Thyroid gland (tissue), 4 donors: ENCODE measurements around the gene ADGRD1. TPM values are rescaled to one million over a fixed set of nuclear protein-coding genes. Genes with fewer than 3 reads are reported as not detected.

Experiments used
- DNase-seq, 2 donors: peaks; one replicate each; pipeline ENCODE4 v3.0.0-alpha.2; 2019
- H3K27ac ChIP-seq, 3 donors: fragments of 200-600 bp; sonication (generic); 1 replicate in 2 of 3; 2 replicates in 1 of 3; pipeline ENCODE4 v1.5.1; 2016 to 2019; ENCODE audit warnings: mild to moderate bottlenecking in 1 of 3, moderate library complexity in 1 of 3
- H3K27me3 ChIP-seq: fragments of 200-600 bp; sonication (generic); one replicate; pipeline ENCODE4 v1.5.1; 2019
- H3K36me3 ChIP-seq, 2 donors: fragments of 200-600 bp; sonication (generic); one replicate each; pipeline ENCODE4 v1.5.1; 2016 to 2019
- H3K4me1 ChIP-seq, 2 donors: fragments of 200-600 bp; sonication (generic); one replicate each; pipeline ENCODE4 v1.5.1; 2017 to 2019
- H3K4me3 ChIP-seq, 3 donors: fragments of 200-600 bp; sonication (generic); replicated peaks in 1 of 3; 1 replicate in 2 of 3; 2 replicates in 1 of 3; pipeline ENCODE4 v1.5.1; 2016; ENCODE audit warnings: mild to moderate bottlenecking in 1 of 3
- H3K9me3 ChIP-seq: fragments of 200-600 bp; sonication (generic); one replicate; pipeline ENCODE4 v1.5.1; 2017
- CTCF ChIP-seq, 6 experiments: fragments of 200-600 bp in 3 of 6; fragments of 450-650 bp in 3 of 6; sonication (generic) in 3 of 6; IDR thresholded peaks; one replicate each; pipeline ENCODE4 v1.5.1; 2016 to 2019; ENCODE audit warnings: antibody characterized with exemption in 6 of 6, mild to moderate bottlenecking in 2 of 6, inconsistent platforms in 1 of 6, moderate library complexity in 1 of 6
- POLR2A ChIP-seq, 2 donors: fragments of 450-650 bp; IDR thresholded peaks; one replicate each; pipeline ENCODE4 v1.6.1; 2017; ENCODE audit warnings: antibody characterized with exemption in 2 of 2, mild to moderate bottlenecking in 2 of 2, moderate library complexity in 1 of 2
- WGBS, 2 donors: methylation state at CpG; one replicate each; pipeline ENCODE4 v1.1.5; 2017; 5-methylcytosine and 5-hydroxymethylcytosine counted together
- intact Hi-C: fragments of 100-400 bp; cut with DNase I; formaldehyde crosslinking; loops from one replicate; pipeline ENCODE4 v1.15.1; 2023
- total RNA-seq, 4 donors: library from RNA; depleted of rRNA; stranded (reverse); fragments of >200 nt; gene quantifications; one replicate each; pipeline ENCODE4 v1.2.3, GENCODE V29; 2016

The ADGRD1 gene
- total RNA-seq, 4 donors from 2014 or later = 14.1 to 44.3 (median 24.7) TPM

DNA sequence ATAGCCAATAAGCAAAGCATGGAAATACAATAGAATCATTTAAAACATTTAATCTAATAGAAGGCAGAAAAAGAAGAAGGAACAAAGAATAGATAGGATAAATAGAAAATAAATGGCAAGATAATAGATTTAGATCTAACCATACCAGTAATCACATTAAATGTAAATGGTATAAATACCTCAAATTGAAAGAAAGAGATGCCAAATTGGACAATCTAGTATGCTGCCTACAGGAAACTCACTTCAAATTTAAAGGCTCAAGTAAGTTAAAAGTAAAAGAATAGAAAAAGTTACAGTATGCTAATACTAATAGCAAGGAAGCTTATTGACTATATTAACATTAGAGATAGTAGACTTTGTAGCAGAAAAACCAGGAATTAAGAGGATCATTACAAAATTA lies 41.8 kb upstream of the ADGRD1 start:
- no peak for DNase-seq
- no peaks in the 10 kb centered on the region for H3K27me3 ChIP-seq
- TF ChIP-seq POLR2A (IDR thresholded peaks at IDR 0.05) (no peak), CTCF (IDR thresholded peaks at IDR 0.05) (no peak)
- no peak overlapping the region for H3K27ac ChIP-seq
- peaks cover 7% of the 10 kb centered on the region for H3K9me3 ChIP-seq
- H3K36me3 ChIP-seq = no peaks in the 10 kb centered on the region
- intact Hi-C loops = no loop called here
- peaks cover 0 to 6% of the 10 kb centered on the region in 2 donors for H3K4me1 ChIP-seq
- no peak overlapping the region for H3K4me3 ChIP-seq

GRCh38 chr12:130916241-130916911 lies 37.3 kb upstream of the ADGRD1 start:
- peak; percentile 95 to 99 (median 98) for TF ChIP-seq CTCF (IDR thresholded peaks at IDR 0.05)
- TF ChIP-seq POLR2A (IDR thresholded peaks at IDR 0.05) = no peak
- Histone ChIP-seq H3K36me3 (no peaks in the 10 kb centered on the region), H3K4me1 (peaks cover 0 to 8% of the 10 kb centered on the region in 2 donors), H3K27me3 (no peaks in the 10 kb centered on the region), H3K27ac (peak overlapping the region in 1 of 3 donors; percentile 11), H3K4me3 (peak overlapping the region in 1 of 3 donors; percentile 21), H3K9me3 (peaks cover 2% of the 10 kb centered on the region)
- 8 to 13% methylated on average over 30 to 36 of the region's 37 CpGs for WGBS, 2 donors
- intact Hi-C loops = loop anchor here (5.0 kb wide), 1 partner anchor 216 kb away; no protein-coding TSS in a partner anchor
- peak; percentile 63 to 68 for DNase-seq

DNA sequence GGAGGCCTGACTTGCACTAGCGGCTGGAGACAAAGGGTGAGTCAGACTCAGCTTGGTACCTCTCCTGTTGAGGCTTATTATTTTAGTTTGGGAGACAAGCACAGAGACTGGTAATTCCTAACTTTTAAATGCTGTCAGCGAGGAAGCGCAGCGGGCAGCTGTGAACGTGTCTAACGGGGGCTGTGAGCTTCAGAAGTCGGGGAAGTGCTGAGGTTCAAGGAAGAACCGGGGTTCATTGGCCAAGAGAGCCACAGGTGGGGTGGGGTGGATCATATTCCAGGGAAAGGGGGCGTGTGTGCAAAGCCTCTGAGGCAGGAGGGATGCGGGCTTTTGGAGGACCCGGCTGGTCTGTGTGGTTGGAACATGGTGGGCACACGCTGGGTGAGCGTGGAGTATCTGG lies 36.1 kb upstream of the ADGRD1 start:
- Histone ChIP-seq H3K27me3 (no peaks in the 10 kb centered on the region), H3K36me3 (no peaks in the 10 kb centered on the region), H3K9me3 (no peaks in the 10 kb centered on the region), H3K4me1 (peaks cover 0 to 8% of the 10 kb centered on the region in 2 donors), H3K27ac (no peak overlapping the region), H3K4me3 (no peak overlapping the region)
- 91 to 93% methylated on average over 13 of the region's 13 CpGs for WGBS, 2 donors
- DNase-seq = no peak
- intact Hi-C loops = loop anchor here (5.0 kb wide), 1 partner anchor 215 kb away; no protein-coding TSS in a partner anchor
- TF ChIP-seq CTCF (IDR thresholded peaks at IDR 0.05) = no peak
- no peak for TF ChIP-seq POLR2A (IDR thresholded peaks at IDR 0.05)

- Histone ChIP-seq H3K27me3 (no peaks in the 10 kb centered on the region), H3K4me1 (peaks cover 0 to 8% of the 10 kb centered on the region in 2 donors), H3K9me3 (no peaks in the 10 kb centered on the region), H3K27ac (no peak overlapping the region), H3K36me3 (no peaks in the 10 kb centered on the region), H3K4me3 (no peak overlapping the region)
- TF ChIP-seq POLR2A (IDR thresholded peaks at IDR 0.05) (no peak), CTCF (IDR thresholded peaks at IDR 0.05) (no peak)
- 66 to 76% methylated on average over 1 of the region's 1 CpG for WGBS, 2 donors
- no peak for DNase-seq
- intact Hi-C loops = loop anchor here (5.0 kb wide), 1 partner anchor 213 kb away; no protein-coding TSS in a partner anchor
Observed at GRCh38 chr12:130919086-130919485, 34.6 kb upstream of the ADGRD1 start.

DNA sequence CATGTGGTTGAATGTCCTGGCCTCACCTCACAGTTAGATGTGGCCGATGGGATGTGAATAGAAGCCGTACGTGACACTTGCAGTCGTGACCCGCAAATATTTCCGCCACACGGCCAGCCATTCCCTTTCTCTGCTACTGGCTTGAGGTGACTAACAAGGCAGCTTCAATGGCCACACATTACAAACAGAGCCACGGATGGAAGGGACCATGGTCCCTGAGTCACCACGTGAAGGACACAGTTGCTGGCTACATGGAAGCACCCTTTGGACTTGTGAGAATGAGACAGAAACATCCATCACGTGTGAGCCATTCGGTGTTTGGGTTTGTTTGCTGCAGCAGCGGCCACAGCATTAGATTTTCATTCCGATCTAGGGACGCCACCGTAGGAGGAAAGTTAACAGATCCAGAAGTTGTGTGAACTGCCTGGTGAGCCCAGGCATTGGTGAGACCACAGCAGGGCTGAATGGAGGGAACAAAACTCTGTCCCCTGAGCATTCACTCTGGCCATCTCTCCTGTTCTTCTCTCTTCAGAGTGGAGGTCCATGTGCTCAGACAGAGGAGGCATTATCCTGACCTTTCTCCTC lies 33.5 kb upstream of the ADGRD1 start:
- intact Hi-C loops = no loop called here
- WGBS, 2 donors = 93% methylated on average over 15 of the region's 15 CpGs
- Histone ChIP-seq H3K4me3 (no peak overlapping the region), H3K9me3 (no peaks in the 10 kb centered on the region), H3K27me3 (no peaks in the 10 kb centered on the region), H3K27ac (peak overlapping the region in 1 of 3 donors; percentile 56), H3K36me3 (no peaks in the 10 kb centered on the region), H3K4me1 (peaks cover 0 to 8% of the 10 kb centered on the region in 2 donors)
- DNase-seq = no peak
- TF ChIP-seq POLR2A (IDR thresholded peaks at IDR 0.05) (no peak), CTCF (IDR thresholded peaks at IDR 0.05) (no peak)
